ENCODE data around the gene GPRC5A.

DNA sequence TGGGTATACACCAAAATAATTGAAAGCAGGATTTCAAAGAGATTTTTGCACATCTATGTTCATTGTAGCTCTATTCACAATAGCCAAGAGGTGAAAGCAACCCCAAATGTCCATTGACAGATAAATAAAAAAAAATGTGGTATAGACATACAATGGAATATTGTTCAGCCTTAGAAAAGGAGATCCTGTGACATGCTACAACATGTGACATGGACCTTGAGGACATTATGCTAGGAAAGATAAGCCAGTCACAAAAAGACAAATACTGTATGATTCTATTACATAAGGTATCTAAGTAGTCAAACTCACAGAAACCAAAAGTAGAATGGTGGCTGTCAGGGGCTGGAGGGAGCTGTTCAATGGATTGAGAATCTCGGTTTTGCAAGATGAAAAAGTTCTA lies 48.5 kb downstream of the GPRC5A start:
- TF ChIP-seq POLR2A (IDR thresholded peaks at IDR 0.05): no peak
- TF ChIP-seq, protein P1, sequence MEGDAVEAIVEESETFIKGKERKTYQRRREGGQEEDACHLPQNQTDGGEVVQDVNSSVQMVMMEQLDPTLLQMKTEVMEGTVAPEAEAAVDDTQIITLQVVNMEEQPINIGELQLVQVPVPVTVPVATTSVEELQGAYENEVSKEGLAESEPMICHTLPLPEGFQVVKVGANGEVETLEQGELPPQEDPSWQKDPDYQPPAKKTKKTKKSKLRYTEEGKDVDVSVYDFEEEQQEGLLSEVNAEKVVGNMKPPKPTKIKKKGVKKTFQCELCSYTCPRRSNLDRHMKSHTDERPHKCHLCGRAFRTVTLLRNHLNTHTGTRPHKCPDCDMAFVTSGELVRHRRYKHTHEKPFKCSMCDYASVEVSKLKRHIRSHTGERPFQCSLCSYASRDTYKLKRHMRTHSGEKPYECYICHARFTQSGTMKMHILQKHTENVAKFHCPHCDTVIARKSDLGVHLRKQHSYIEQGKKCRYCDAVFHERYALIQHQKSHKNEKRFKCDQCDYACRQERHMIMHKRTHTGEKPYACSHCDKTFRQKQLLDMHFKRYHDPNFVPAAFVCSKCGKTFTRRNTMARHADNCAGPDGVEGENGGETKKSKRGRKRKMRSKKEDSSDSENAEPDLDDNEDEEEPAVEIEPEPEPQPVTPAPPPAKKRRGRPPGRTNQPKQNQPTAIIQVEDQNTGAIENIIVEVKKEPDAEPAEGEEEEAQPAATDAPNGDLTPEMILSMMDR (IDR thresholded peaks at IDR 0.05): no peak
- TF ChIP-seq POLR2AphosphoS5 (IDR thresholded peaks at IDR 0.05): no peak
